WTC11 (cell line): ENCODE results near the gene ADARB2. TPM values are rescaled to one million over a fixed set of nuclear protein-coding genes. Genes with fewer than 3 reads are reported as not detected.

Experiments used
- ATAC-seq: fragments of 200-7000 bp; cut with Tn5 transposase; 2 replicates; pipeline ENCODE4 v1.10.0; 2021; ENCODE audit warnings: mild to moderate bottlenecking, moderate library complexity
- CTCF ChIA-PET: fragments of 300-600 bp; sonication (Branson Sonifier 250); formaldehyde crosslinking; loops from one replicate; lab custom pipeline; 2021; ENCODE audit warnings: antibody characterized with exemption; lab: Charles Lee
- POLR2A ChIA-PET: fragments of 350-600 bp; sonication (Branson Sonifier 250); formaldehyde crosslinking; loops from one replicate; lab custom pipeline; 2021; ENCODE audit warnings: antibody characterized with exemption; lab: Charles Lee
- DNase-seq: peaks from one replicate; pipeline ENCODE4 v3.0.0; 2021; ENCODE audit warnings: low spot score
- H3K27ac Mint-ChIP-seq: 2 replicates; pipeline ENCODE4 v1.8.0; 2021; ENCODE audit warnings: mixed read lengths
- H3K27me3 Mint-ChIP-seq: 2 replicates; pipeline ENCODE4 v1.8.0; 2021; ENCODE audit warnings: low read depth, mild to moderate bottlenecking, moderate library complexity, mixed read lengths
- H3K36me3 Mint-ChIP-seq: 2 replicates; pipeline ENCODE4 v1.8.0; 2021; ENCODE audit warnings: mixed read lengths
- H3K4me1 Mint-ChIP-seq: 2 replicates; pipeline ENCODE4 v1.8.0; 2022; ENCODE audit warnings: mixed read lengths
- H3K4me3 Mint-ChIP-seq: 2 replicates; pipeline ENCODE4 v1.8.0; 2021; ENCODE audit warnings: mild to moderate bottlenecking, moderate library complexity, mixed read lengths
- H3K9me3 Mint-ChIP-seq: 2 replicates; pipeline ENCODE4 v1.8.0; 2021; ENCODE audit warnings: mixed read lengths
- AR ChIP-seq: fragments of 250-450 bp; sonication (Bioruptor Pico); IDR thresholded peaks from 2 replicates; pipeline ENCODE4 v1.9.0; 2021; ENCODE audit warnings: mild to moderate bottlenecking
- CBFB ChIP-seq: sonication (generic); formaldehyde crosslinking; IDR thresholded peaks from 2 replicates; pipeline ENCODE4 v1.8.1; 2022; ENCODE audit warnings: mild to moderate bottlenecking, low read depth, missing genetic modification reagents
- CREM ChIP-seq: sonication (generic); formaldehyde crosslinking; IDR thresholded peaks from 2 replicates; pipeline ENCODE4 v1.8.1; 2022; ENCODE audit warnings: mild to moderate bottlenecking, missing genetic modification reagents, moderate library complexity
- GRHL2 ChIP-seq: fragments of 250-450 bp; sonication (Bioruptor Pico); IDR thresholded peaks from 2 replicates; pipeline ENCODE4 v1.8.0; 2022; ENCODE audit warnings: mild to moderate bottlenecking, moderate library complexity; ENCODE audit not compliant: insufficient replicate concordance, severe bottlenecking
- HMGA2 ChIP-seq: fragments of 250-450 bp; sonication (Bioruptor Pico); IDR thresholded peaks from 2 replicates; pipeline ENCODE4 v1.4.0; 2021; ENCODE audit warnings: mild to moderate bottlenecking, moderate library complexity
- KAT7 ChIP-seq: sonication (generic); formaldehyde crosslinking; IDR thresholded peaks from 2 replicates; pipeline ENCODE4 v1.8.1; 2023; ENCODE audit warnings: missing genetic modification reagents, mild to moderate bottlenecking, borderline replicate concordance
- MXD4 ChIP-seq: fragments of 250-450 bp; sonication (Bioruptor Pico); IDR thresholded peaks from 2 replicates; pipeline ENCODE4 v1.8.0; 2021; ENCODE audit warnings: mild to moderate bottlenecking, moderate library complexity, borderline replicate concordance
- NFYB ChIP-seq: sonication (generic); formaldehyde crosslinking; conservative IDR thresholded peaks from 2 replicates; pipeline ENCODE4 v1.8.0; 2022; ENCODE audit warnings: low read depth, missing genetic modification reagents
- NR3C1 ChIP-seq: sonication (generic); formaldehyde crosslinking; conservative IDR thresholded peaks from 2 replicates; pipeline ENCODE4 v1.8.1; 2023; ENCODE audit warnings: low read depth, mild to moderate bottlenecking, missing genetic modification reagents
- PRRX2 ChIP-seq: fragments of 250-450 bp; sonication (Bioruptor Pico); IDR thresholded peaks from 2 replicates; pipeline ENCODE4 v1.8.0; 2021; ENCODE audit warnings: mild to moderate bottlenecking
- SMAD3 ChIP-seq: sonication (generic); formaldehyde crosslinking; IDR thresholded peaks from 2 replicates; pipeline ENCODE4 v1.8.0; 2022; ENCODE audit warnings: missing genetic modification reagents, mild to moderate bottlenecking, borderline replicate concordance
- ZBTB21 ChIP-seq: sonication (generic); formaldehyde crosslinking; IDR thresholded peaks from 2 replicates; pipeline ENCODE4 v1.8.1; 2023; ENCODE audit warnings: mild to moderate bottlenecking, missing genetic modification reagents, borderline replicate concordance
- ZNF317 ChIP-seq: sonication (generic); formaldehyde crosslinking; IDR thresholded peaks from 2 replicates; pipeline ENCODE4 v1.8.1; 2023; ENCODE audit warnings: low read depth, mild to moderate bottlenecking, moderate library complexity, missing genetic modification reagents, borderline replicate concordance
- ZSCAN18 ChIP-seq: fragments of 250-450 bp; sonication (Bioruptor Pico); IDR thresholded peaks from 2 replicates; pipeline ENCODE4 v2.1.2; 2022; ENCODE audit warnings: mild to moderate bottlenecking, moderate library complexity
- total RNA-seq: library from RNA; stranded (reverse); gene quantifications from 3 replicates; pipeline ENCODE4 v1.2.3, GENCODE V29; 2021
- TF ChIP-seq, protein P1 (sequence below): sonication (generic); formaldehyde crosslinking; IDR thresholded peaks from 2 replicates; pipeline ENCODE4 v1.8.1; 2022; ENCODE audit warnings: mild to moderate bottlenecking, missing genetic modification reagents, moderate library complexity, borderline replicate concordance
- TF ChIP-seq, protein P2 (sequence below): fragments of 250-450 bp; sonication (Bioruptor Pico); conservative IDR thresholded peaks from 2 replicates; pipeline ENCODE4 v1.9.0; 2021; ENCODE audit warnings: mild to moderate bottlenecking
- TF ChIP-seq, protein P3 (sequence below): sonication (generic); formaldehyde crosslinking; IDR thresholded peaks from 2 replicates; pipeline ENCODE4 v1.8.1; 2023; ENCODE audit warnings: mild to moderate bottlenecking, missing genetic modification reagents, borderline replicate concordance

ADARB2 gene
- total RNA-seq, 1 experiment from 2014 or later = 3.7 TPM

DNA sequence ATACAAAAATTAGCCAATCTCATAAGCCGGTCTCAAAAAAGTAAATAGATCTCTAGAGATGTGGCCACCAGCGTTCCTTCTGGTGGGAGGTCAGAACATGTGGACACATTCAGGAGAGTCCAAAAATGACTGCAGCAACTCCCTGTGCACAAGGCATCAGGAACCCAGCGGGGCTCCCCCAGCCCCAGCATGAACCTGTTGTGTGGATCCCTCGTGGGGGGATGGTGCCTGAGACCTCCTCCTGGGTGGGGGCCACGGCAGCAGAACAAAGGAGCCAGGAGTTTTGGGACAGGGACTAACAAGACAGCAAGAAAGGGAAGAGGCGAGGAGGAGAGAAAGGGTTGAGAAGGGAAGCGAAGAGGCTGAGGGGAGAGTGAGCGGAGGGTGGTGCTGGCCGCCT is 559.4 kb downstream of the ADARB2 start (continued):
- TF ChIP-seq, protein P1, sequence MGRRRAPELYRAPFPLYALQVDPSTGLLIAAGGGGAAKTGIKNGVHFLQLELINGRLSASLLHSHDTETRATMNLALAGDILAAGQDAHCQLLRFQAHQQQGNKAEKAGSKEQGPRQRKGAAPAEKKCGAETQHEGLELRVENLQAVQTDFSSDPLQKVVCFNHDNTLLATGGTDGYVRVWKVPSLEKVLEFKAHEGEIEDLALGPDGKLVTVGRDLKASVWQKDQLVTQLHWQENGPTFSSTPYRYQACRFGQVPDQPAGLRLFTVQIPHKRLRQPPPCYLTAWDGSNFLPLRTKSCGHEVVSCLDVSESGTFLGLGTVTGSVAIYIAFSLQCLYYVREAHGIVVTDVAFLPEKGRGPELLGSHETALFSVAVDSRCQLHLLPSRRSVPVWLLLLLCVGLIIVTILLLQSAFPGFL (CRISPR knock-in tag) = no peak
- TF ChIP-seq GRHL2 (CRISPR knock-in tag) (no peak), CREM (CRISPR knock-in tag) (no peak)
- TF ChIP-seq, all 79 proteins: peak for 0

DNA sequence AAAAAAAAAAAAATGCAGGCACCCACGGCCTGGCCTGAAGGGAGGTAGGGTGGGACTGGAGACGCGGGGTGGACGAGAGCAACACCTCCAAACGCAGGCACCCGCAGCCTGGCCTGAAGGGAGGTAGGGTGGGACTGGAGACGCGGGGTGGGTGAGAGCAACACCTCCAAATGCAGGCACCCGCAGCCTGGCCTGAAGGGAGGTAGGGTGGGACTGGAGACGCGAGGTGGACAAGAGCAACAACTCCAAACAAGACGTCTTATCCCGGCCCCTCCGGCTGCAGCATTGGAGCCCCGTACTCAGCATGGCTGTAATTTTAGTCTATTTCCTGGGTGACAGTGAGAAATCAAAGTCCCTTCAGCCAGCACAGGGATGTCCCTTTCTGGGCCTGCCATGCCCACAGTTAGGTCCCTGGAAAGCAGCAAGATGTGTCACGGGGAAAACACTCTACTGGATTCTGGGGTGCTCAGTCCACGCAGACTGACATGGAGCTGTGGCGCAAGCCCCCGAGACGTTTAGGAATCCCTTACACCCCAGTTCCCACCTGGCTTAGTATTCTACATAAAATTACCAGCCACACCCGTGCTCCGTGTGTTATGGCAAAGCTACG is 561.3 kb downstream of the ADARB2 start:
- peak; percentile 1 for DNase-seq
- Mint-ChIP-seq H3K27me3 (no peaks in the 10 kb centered on the region; the same call in 1 of the 2 replicates), H3K27ac (no peak overlapping the region), H3K9me3 (no peaks in the 10 kb centered on the region), H3K4me1 (peaks cover 4% of the 10 kb centered on the region), H3K4me3 (no peak overlapping the region), H3K36me3 (no peaks in the 10 kb centered on the region)
- TF ChIP-seq PRRX2 (CRISPR knock-in tag) = no peak
- TF ChIP-seq, protein P1 (CRISPR knock-in tag) = no peak
- no peak for TF ChIP-seq SMAD3 (CRISPR knock-in tag)
- TF ChIP-seq CREM (CRISPR knock-in tag) = no peak
- TF ChIP-seq NFYB (CRISPR knock-in tag) = no peak
- TF ChIP-seq ZSCAN18 = no peak
- no peak for ATAC-seq
- ChIA-PET CTCF (no interaction called here), POLR2A (no interaction called here)

- no peaks in the 10 kb centered on the region; the same call in 1 of the 2 replicates for H3K27me3 Mint-ChIP-seq
- DNase-seq (peak; percentile 2), ATAC-seq (no peak)
- no peaks in the 10 kb centered on the region; the same call in 1 of the 2 replicates for H3K4me1 Mint-ChIP-seq
- no peak overlapping the region for H3K27ac Mint-ChIP-seq
- ChIA-PET POLR2A (no interaction called here), CTCF (interaction anchor here (1.6 kb wide), 1 partner anchor 195 kb away, joined by 5 read pairs; no protein-coding TSS in a partner anchor)
- no peaks in the 10 kb centered on the region for H3K9me3 Mint-ChIP-seq
- no peaks in the 10 kb centered on the region for H3K36me3 Mint-ChIP-seq
- no peak overlapping the region for H3K4me3 Mint-ChIP-seq
- TF ChIP-seq, protein P2, sequence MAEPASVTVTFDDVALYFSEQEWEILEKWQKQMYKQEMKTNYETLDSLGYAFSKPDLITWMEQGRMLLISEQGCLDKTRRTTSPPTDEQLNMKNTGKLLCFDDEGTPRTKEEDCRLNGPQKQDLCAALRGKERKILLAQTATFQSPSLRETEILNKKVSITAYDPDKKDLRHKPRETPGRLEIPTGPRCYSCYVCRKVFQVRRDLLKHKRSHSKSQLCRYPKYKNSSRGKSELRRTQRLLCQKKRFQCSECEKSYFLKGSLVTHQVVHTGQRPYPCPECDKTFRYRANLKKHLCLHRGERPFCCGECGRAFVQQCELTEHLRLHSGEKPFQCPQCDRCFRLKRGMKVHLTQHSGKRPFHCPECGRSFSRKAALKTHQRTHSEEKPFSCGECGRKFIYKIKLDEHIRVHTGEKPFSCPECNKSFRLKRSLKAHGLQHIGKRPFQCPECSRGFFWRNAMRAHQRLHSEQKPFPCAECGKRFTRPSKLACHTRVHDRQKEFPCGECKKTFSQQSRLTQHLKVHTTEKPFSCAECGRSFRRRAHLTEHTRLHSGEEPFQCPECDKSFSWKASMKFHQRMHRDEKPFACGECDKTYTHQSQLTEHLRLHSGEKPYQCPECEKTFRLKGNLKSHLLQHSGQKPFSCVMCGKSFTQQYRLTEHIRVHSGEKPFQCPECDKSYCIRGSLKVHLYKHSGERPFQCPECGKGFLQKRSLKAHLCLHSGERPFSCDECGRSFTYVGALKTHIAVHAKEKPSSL (CRISPR knock-in tag) = no peak
- TF ChIP-seq, protein P3, sequence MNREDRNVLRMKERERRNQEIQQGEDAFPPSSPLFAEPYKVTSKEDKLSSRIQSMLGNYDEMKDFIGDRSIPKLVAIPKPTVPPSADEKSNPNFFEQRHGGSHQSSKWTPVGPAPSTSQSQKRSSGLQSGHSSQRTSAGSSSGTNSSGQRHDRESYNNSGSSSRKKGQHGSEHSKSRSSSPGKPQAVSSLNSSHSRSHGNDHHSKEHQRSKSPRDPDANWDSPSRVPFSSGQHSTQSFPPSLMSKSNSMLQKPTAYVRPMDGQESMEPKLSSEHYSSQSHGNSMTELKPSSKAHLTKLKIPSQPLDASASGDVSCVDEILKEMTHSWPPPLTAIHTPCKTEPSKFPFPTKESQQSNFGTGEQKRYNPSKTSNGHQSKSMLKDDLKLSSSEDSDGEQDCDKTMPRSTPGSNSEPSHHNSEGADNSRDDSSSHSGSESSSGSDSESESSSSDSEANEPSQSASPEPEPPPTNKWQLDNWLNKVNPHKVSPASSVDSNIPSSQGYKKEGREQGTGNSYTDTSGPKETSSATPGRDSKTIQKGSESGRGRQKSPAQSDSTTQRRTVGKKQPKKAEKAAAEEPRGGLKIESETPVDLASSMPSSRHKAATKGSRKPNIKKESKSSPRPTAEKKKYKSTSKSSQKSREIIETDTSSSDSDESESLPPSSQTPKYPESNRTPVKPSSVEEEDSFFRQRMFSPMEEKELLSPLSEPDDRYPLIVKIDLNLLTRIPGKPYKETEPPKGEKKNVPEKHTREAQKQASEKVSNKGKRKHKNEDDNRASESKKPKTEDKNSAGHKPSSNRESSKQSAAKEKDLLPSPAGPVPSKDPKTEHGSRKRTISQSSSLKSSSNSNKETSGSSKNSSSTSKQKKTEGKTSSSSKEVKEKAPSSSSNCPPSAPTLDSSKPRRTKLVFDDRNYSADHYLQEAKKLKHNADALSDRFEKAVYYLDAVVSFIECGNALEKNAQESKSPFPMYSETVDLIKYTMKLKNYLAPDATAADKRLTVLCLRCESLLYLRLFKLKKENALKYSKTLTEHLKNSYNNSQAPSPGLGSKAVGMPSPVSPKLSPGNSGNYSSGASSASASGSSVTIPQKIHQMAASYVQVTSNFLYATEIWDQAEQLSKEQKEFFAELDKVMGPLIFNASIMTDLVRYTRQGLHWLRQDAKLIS (CRISPR knock-in tag) = no peak
- TF ChIP-seq ZBTB21 = no peak
- no peak for TF ChIP-seq AR
- no peak for TF ChIP-seq ZNF317 (CRISPR knock-in tag)
- TF ChIP-seq MXD4 (CRISPR knock-in tag) = no peak
- TF ChIP-seq NR3C1 (CRISPR knock-in tag) = no peak
- TF ChIP-seq CBFB = no peak
- no peak for TF ChIP-seq HMGA2 (CRISPR knock-in tag)
- TF ChIP-seq KAT7 = no peak
These were observed 563.3 kb downstream of the ADARB2 start for GRCh38 chr10:1174022-1174421.
